CD4-positive, CD25-positive, alpha-beta regulatory T cell (primary cell): ENCODE measurements around the gene ENDOV. TPM values are rescaled to one million over a fixed set of nuclear protein-coding genes. Genes with fewer than 3 reads are reported as not detected.
A peak's percentile ranks its signal among the peaks of the same experiment; 100 is the strongest.
"Not testable (repeated sequence)": the region's sequence is repeated elsewhere in the genome, so short reads cannot be mapped to it uniquely, and the experiment has no call there.

ENCODE experiments used
- ATAC-seq, 2 donors: fragments of 150-1000 bp; cut with Tn5 transposase; one replicate each; pipeline ENCODE4 v1.10.0; 2021; ENCODE audit warnings: low read depth in 2 of 2, moderate number of reproducible peaks in 2 of 2, moderate library complexity in 1 of 2
- DNase-seq, 3 donors: peaks; one replicate each; pipeline versions ENCODE4 v3.0.0 to v3.0.0-alpha.2; 2012 to 2022; ENCODE audit warnings: mixed read lengths in 1 of 3
- H3K27ac ChIP-seq: one replicate; pipeline ENCODE4 v1.7.0; 2013; ENCODE audit warnings: mild to moderate bottlenecking, low read length; ENCODE audit not compliant: insufficient read depth, poor library complexity, severe bottlenecking
- H3K27me3 ChIP-seq: one replicate; pipeline ENCODE4 v1.7.0; 2013; ENCODE audit warnings: low read length; ENCODE audit not compliant: control insufficient read depth, insufficient read depth
- H3K36me3 ChIP-seq: one replicate; pipeline ENCODE4 v1.7.0; 2013; ENCODE audit warnings: mild to moderate bottlenecking, low read length, moderate library complexity; ENCODE audit not compliant: control insufficient read depth, insufficient read depth
- H3K4me1 ChIP-seq: 2 replicates; pipeline ENCODE4 v1.7.0; 2013; ENCODE audit warnings: mild to moderate bottlenecking, low read length; ENCODE audit not compliant: insufficient read depth, control insufficient read depth, poor library complexity, severe bottlenecking
- H3K4me3 ChIP-seq: one replicate; pipeline ENCODE4 v1.7.0; 2013; ENCODE audit warnings: low read depth, mild to moderate bottlenecking, low read length, moderate library complexity
- H3K9me3 ChIP-seq, 2 experiments: 1 replicate in 1 of 2; 2 replicates in 1 of 2; pipeline ENCODE4 v1.7.0; 2013; ENCODE audit warnings: low read length in 2 of 2, mild to moderate bottlenecking in 1 of 2, moderate library complexity in 1 of 2; ENCODE audit not compliant: control insufficient read depth in 2 of 2
- H3K27ac Mint-ChIP-seq, 3 donors: one replicate each; pipeline ENCODE4 v1.8.0; 2020 to 2022; ENCODE audit warnings: mild to moderate bottlenecking in 3 of 3, mixed read lengths in 3 of 3, moderate library complexity in 2 of 3
- H3K27me3 Mint-ChIP-seq: one replicate; pipeline ENCODE4 v1.8.0; 2022; ENCODE audit warnings: mild to moderate bottlenecking, mixed read lengths
- H3K36me3 Mint-ChIP-seq: one replicate; pipeline ENCODE4 v1.8.0; 2020; ENCODE audit warnings: mixed read lengths
- H3K4me1 Mint-ChIP-seq, 4 donors: one replicate each; pipeline ENCODE4 v1.8.0; 2020 to 2022; ENCODE audit warnings: mixed read lengths in 4 of 4, mild to moderate bottlenecking in 1 of 4
- H3K4me3 Mint-ChIP-seq, 4 donors: one replicate each; pipeline ENCODE4 v1.8.0; 2020 to 2022; ENCODE audit warnings: mild to moderate bottlenecking in 4 of 4, mixed read lengths in 4 of 4, moderate library complexity in 3 of 4
- H3K9me3 Mint-ChIP-seq, 7 donors: one replicate each; pipeline ENCODE4 v1.8.0; 2020 to 2022; ENCODE audit warnings: mixed read lengths in 7 of 7, mild to moderate bottlenecking in 3 of 7, moderate library complexity in 2 of 7
- polyA plus RNA-seq, 4 donors: library from polyadenylated mRNA; unstranded; fragments of 300-500 nt; fragmentation: Illumina TruSeq; gene quantifications; one replicate each; pipeline ENCODE4 v1.2.3, GENCODE V29; 2021
- total RNA-seq: library from RNA; stranded (reverse); gene quantifications from one replicate; pipeline ENCODE4 v1.2.3, GENCODE V29; 2022

The ENDOV gene
- total and polyA plus RNA-seq, 5 donors from 2014 or later: 6.7 to 13.1 (median 8.1) TPM

- no peak overlapping the region for H3K4me3 Mint-ChIP-seq
- peaks cover 4 to 8% (median 5%) of the 10 kb centered on the region in 4 donors for H3K4me1 Mint-ChIP-seq
These were observed 5.3 kb upstream of the ENDOV start for GRCh38 chr17:80409626-80410025.

GRCh38 chr17:80410441-80411087 lies 4.4 kb upstream of the ENDOV start:
- not testable (repeated sequence) for H3K27me3 ChIP-seq, H3K9me3 Mint-ChIP-seq, H3K4me3 Mint-ChIP-seq, H3K9me3 ChIP-seq, H3K36me3 Mint-ChIP-seq, H3K4me3 ChIP-seq, H3K27ac Mint-ChIP-seq, H3K27ac ChIP-seq, ATAC-seq, DNase-seq, H3K36me3 ChIP-seq
- H3K4me1 ChIP-seq: peaks cover 14% of the 10 kb centered on the region
- Mint-ChIP-seq H3K4me1 (peaks cover 4 to 15% (median 5%) of the 10 kb centered on the region in 4 donors), H3K27me3 (peaks cover 53% of the 10 kb centered on the region)

More at GRCh38 chr17:80409626-80410025, 5.3 kb upstream of the ENDOV start:
- H3K27ac Mint-ChIP-seq: no peak overlapping the region
- Histone ChIP-seq H3K36me3 (no peaks in the 10 kb centered on the region), H3K4me1 (peaks cover 7% of the 10 kb centered on the region), H3K9me3 (no peaks in the 10 kb centered on the region), H3K27me3 (peaks cover 8% of the 10 kb centered on the region), H3K4me3 (no peak overlapping the region), H3K27ac (no peak overlapping the region)
- H3K27me3 Mint-ChIP-seq: peaks cover 49% of the 10 kb centered on the region
- ATAC-seq (no peak), DNase-seq (no peak)
- H3K9me3 Mint-ChIP-seq: no peaks in the 10 kb centered on the region
- no peaks in the 10 kb centered on the region for H3K36me3 Mint-ChIP-seq

GRCh38 chr17:80413771-80414507 lies 1.0 kb upstream of the ENDOV start:
- DNase-seq (no peak), ATAC-seq (no peak)
- peaks cover 6% of the 10 kb centered on the region for H3K36me3 ChIP-seq
- H3K27ac ChIP-seq: no peak overlapping the region
- H3K4me1 ChIP-seq: peaks cover 21% of the 10 kb centered on the region
- peaks cover 4 to 35% (median 15%) of the 10 kb centered on the region in 4 donors for H3K4me1 Mint-ChIP-seq
- peaks cover 4% of the 10 kb centered on the region for H3K27me3 ChIP-seq
- peaks cover 53% of the 10 kb centered on the region for H3K27me3 Mint-ChIP-seq
- H3K4me3 ChIP-seq: no peak overlapping the region
- peak overlapping the region; percentile 88 to 94 (median 91) for H3K4me3 Mint-ChIP-seq
- H3K9me3 ChIP-seq: no peaks in the 10 kb centered on the region
- H3K27ac Mint-ChIP-seq: peak overlapping the region; percentile 64 to 87 (median 78)
- H3K36me3 Mint-ChIP-seq: no peaks in the 10 kb centered on the region
- H3K9me3 Mint-ChIP-seq: peaks cover 0 to 1% (median 0%) of the 10 kb centered on the region in 7 donors

DNA sequence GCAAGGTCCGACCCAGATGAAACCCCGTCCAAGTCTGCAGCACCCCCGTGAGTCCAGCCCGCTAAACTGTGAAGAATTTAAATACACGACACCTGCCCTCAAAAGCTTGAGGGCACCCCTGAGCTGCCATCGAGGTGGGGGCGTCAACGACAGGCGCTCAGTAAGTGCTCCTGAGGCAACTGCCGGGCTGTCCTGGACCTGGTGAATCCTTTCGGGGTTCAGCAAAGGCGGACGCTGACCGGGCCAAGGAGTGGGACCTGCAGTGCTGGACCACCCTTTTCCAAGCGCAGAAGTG lies 512 bp upstream of the ENDOV start:
- Histone ChIP-seq H3K4me3 (no peak overlapping the region), H3K9me3 (no peaks in the 10 kb centered on the region), H3K27me3 (peaks cover 4% of the 10 kb centered on the region), H3K36me3 (peaks cover 6% of the 10 kb centered on the region), H3K27ac (peak overlapping the region; percentile 70), H3K4me1 (peaks cover 21% of the 10 kb centered on the region)
- H3K4me3 Mint-ChIP-seq: peak overlapping the region; percentile 88 to 94 (median 91)
- DNase-seq: no peak
- peak in 1 of 2 donors; percentile 3 for ATAC-seq
- H3K27ac Mint-ChIP-seq: peak overlapping the region; percentile 64 to 87 (median 78)
- H3K36me3 Mint-ChIP-seq: no peaks in the 10 kb centered on the region
- H3K9me3 Mint-ChIP-seq: peaks cover 0 to 1% (median 0%) of the 10 kb centered on the region in 7 donors
- H3K4me1 Mint-ChIP-seq: peaks cover 4 to 35% (median 15%) of the 10 kb centered on the region in 4 donors
- H3K27me3 Mint-ChIP-seq: peaks cover 51% of the 10 kb centered on the region

DNA sequence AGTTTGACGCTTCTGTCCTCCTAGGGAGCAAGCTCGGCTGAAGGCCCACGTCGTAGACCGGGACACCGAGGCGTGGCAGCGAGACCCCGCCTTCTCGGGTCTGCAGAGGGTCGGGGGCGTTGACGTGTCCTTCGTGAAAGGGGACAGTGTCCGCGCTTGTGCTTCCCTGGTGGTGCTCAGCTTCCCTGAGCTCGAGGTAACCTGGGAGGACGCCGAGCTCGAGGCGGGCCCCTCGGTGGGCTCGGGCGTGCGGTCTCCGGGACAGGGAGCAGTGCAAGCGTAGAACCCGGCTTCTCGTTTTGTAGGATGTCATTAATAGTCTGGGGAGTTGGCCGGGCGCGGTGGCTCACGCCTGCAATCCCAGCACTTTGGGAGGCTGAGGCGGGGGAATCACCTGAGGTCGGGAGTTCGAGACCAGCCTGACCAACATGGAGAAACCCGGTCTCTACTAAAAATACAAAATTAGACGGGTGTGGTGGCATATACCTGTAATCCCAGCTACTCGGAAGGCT lies 715 bp downstream of the ENDOV start:
- H3K36me3 Mint-ChIP-seq: no peaks in the 10 kb centered on the region
- H3K27ac ChIP-seq: peak overlapping the region; percentile 70
- peaks cover 0 to 1% (median 0%) of the 10 kb centered on the region in 7 donors for H3K9me3 Mint-ChIP-seq
- peak overlapping the region; percentile 66 for H3K4me3 ChIP-seq
- peak overlapping the region in 2 of 3 donors; percentile 64 to 81 for H3K27ac Mint-ChIP-seq
- H3K27me3 Mint-ChIP-seq: peaks cover 40% of the 10 kb centered on the region
- H3K4me1 Mint-ChIP-seq: peaks cover 4 to 35% (median 17%) of the 10 kb centered on the region in 4 donors
- H3K9me3 ChIP-seq: no peaks in the 10 kb centered on the region
- H3K36me3 ChIP-seq: peaks cover 6% of the 10 kb centered on the region
- peaks cover 4% of the 10 kb centered on the region for H3K27me3 ChIP-seq
- H3K4me1 ChIP-seq: peaks cover 21% of the 10 kb centered on the region
- no peak for ATAC-seq
- no peak for DNase-seq
- peak overlapping the region; percentile 88 to 94 (median 91) for H3K4me3 Mint-ChIP-seq

GRCh38 chr17:80416260-80416939 lies 1.4 kb downstream of the ENDOV start:
- H3K27ac Mint-ChIP-seq: peak overlapping the region; percentile 64 to 78 (median 64)
- Histone ChIP-seq H3K4me1 (peaks cover 21% of the 10 kb centered on the region), H3K36me3 (peaks cover 6% of the 10 kb centered on the region), H3K9me3 (no peaks in the 10 kb centered on the region), H3K27me3 (peaks cover 4% of the 10 kb centered on the region), H3K27ac (no peak overlapping the region), H3K4me3 (no peak overlapping the region)
- peak overlapping the region; percentile 88 to 94 (median 91) for H3K4me3 Mint-ChIP-seq
- H3K36me3 Mint-ChIP-seq: no peaks in the 10 kb centered on the region
- peaks cover 0 to 1% (median 0%) of the 10 kb centered on the region in 7 donors for H3K9me3 Mint-ChIP-seq
- H3K4me1 Mint-ChIP-seq: peaks cover 4 to 35% (median 17%) of the 10 kb centered on the region in 4 donors
- H3K27me3 Mint-ChIP-seq: peaks cover 36% of the 10 kb centered on the region
- ATAC-seq (no peak), DNase-seq (no peak)

GRCh38 chr17:80416940-80417293 lies 1.9 kb downstream of the ENDOV start:
- H3K36me3 Mint-ChIP-seq: no peaks in the 10 kb centered on the region
- peaks cover 21% of the 10 kb centered on the region for H3K4me1 ChIP-seq
- H3K27ac Mint-ChIP-seq: peak overlapping the region in 2 of 3 donors; percentile 44 to 64
- H3K9me3 ChIP-seq: no peaks in the 10 kb centered on the region
- peaks cover 31% of the 10 kb centered on the region for H3K27me3 Mint-ChIP-seq
- peak overlapping the region; percentile 73 to 94 (median 76) for H3K4me3 Mint-ChIP-seq
- ATAC-seq (no peak), DNase-seq (no peak)
- peaks cover 4% of the 10 kb centered on the region for H3K27me3 ChIP-seq
- H3K4me3 ChIP-seq: no peak overlapping the region
- peaks cover 6% of the 10 kb centered on the region for H3K36me3 ChIP-seq
- no peak overlapping the region for H3K27ac ChIP-seq
- H3K4me1 Mint-ChIP-seq: peaks cover 4 to 35% (median 17%) of the 10 kb centered on the region in 4 donors
- peaks cover 0 to 1% (median 0%) of the 10 kb centered on the region in 7 donors for H3K9me3 Mint-ChIP-seq
